ENCODE measurements around the gene ANO1. TPM values are rescaled to one million over a fixed set of nuclear protein-coding genes. Genes with fewer than 3 reads are reported as not detected.
A peak's percentile ranks its signal among the peaks of the same experiment; 100 is the strongest.

Gene ANO1
- total RNA-seq, 2 donors from 2014 or later, result 15.9 to 25.6 TPM

GRCh38 chr11:70145071-70145470, 67.0 kb downstream of the ANO1 start:
- intact Hi-C loops (cut with DNase I, micrococcal nuclease), result no loop called here
- ATAC-seq, result no peak

GRCh38 chr11:70145841-70146240, 67.7 kb downstream of the ANO1 start:
- ATAC-seq (no peak), DNase-seq (no peak)
- intact Hi-C loops (cut with DNase I, micrococcal nuclease), result no loop called here

More at GRCh38 chr11:70145071-70145470, 67.0 kb downstream of the ANO1 start:
- DNase-seq, result no peak

- DNase-seq (no peak), ATAC-seq (no peak)
- intact Hi-C loops (cut with DNase I, micrococcal nuclease), result no loop called here
Measured at GRCh38 chr11:70146299-70146698, 68.2 kb downstream of the ANO1 start.

GRCh38 chr11:70146895-70147520, 68.9 kb downstream of the ANO1 start:
- DNase-seq (no peak), ATAC-seq (no peak)
- intact Hi-C loops (cut with DNase I, micrococcal nuclease), result no loop called here

- ATAC-seq (no peak), DNase-seq (no peak)
- intact Hi-C loops (cut with DNase I, micrococcal nuclease), result no loop called here
Measured at GRCh38 chr11:70147668-70148067, 69.6 kb downstream of the ANO1 start.

- ATAC-seq, result no peak
- intact Hi-C loops (cut with DNase I, micrococcal nuclease), result no loop called here
Measured at GRCh38 chr11:70151671-70152070, 73.6 kb downstream of the ANO1 start.

GRCh38 chr11:70153133-70153727, 75.1 kb downstream of the ANO1 start:
- intact Hi-C loops (cut with DNase I, micrococcal nuclease), result no loop called here
- no peak for ATAC-seq
- DNase-seq, result no peak

More at GRCh38 chr11:70151671-70152070, 73.6 kb downstream of the ANO1 start:
- no peak for DNase-seq

GRCh38 chr11:70155386-70155785, 77.3 kb downstream of the ANO1 start:
- DNase-seq (no peak), ATAC-seq (no peak)
- intact Hi-C loops (cut with DNase I, micrococcal nuclease), result no loop called here

- ATAC-seq, result no peak
- no peak for DNase-seq
- intact Hi-C loops (cut with DNase I, micrococcal nuclease), result no loop called here
Measured at GRCh38 chr11:70156291-70157037, 78.3 kb downstream of the ANO1 start.

GRCh38 chr11:70158201-70158600, 80.1 kb downstream of the ANO1 start:
- intact Hi-C loops (cut with DNase I, micrococcal nuclease), result no loop called here
- peak in 1 of 2 donors; percentile 9 for DNase-seq
- ATAC-seq, result no peak

GRCh38 chr11:70158757-70159389, 80.8 kb downstream of the ANO1 start:
- intact Hi-C loops (cut with DNase I, micrococcal nuclease), result no loop called here
- DNase-seq, result no peak
- no peak for ATAC-seq

- peak; percentile 41 to 65 for DNase-seq
- intact Hi-C loops (cut with DNase I, micrococcal nuclease), result no loop called here
- ATAC-seq, result peak; percentile 80
Measured at GRCh38 chr11:70159627-70160570, 81.8 kb downstream of the ANO1 start.

GRCh38 chr11:70161043-70161625, 83.0 kb downstream of the ANO1 start:
- ATAC-seq (no peak), DNase-seq (no peak)
- intact Hi-C loops (cut with DNase I, micrococcal nuclease), result no loop called here

GRCh38 chr11:70164705-70165104, 86.6 kb downstream of the ANO1 start:
- DNase-seq (no peak), ATAC-seq (no peak)
- intact Hi-C loops (cut with DNase I, micrococcal nuclease), result no loop called here

- ATAC-seq, result no peak
Measured at GRCh38 chr11:70167120-70167519, 89.0 kb downstream of the ANO1 start.

GRCh38 chr11:70167723-70168404, 89.7 kb downstream of the ANO1 start:
- DNase-seq, result no peak
- intact Hi-C loops (cut with DNase I, micrococcal nuclease), result no loop called here
- no peak for ATAC-seq

More at GRCh38 chr11:70167120-70167519, 89.0 kb downstream of the ANO1 start:
- intact Hi-C loops (cut with DNase I, micrococcal nuclease), result no loop called here
- no peak for DNase-seq

GRCh38 chr11:70168405-70168754, 90.3 kb downstream of the ANO1 start:
- no peak for DNase-seq
- no peak for ATAC-seq
- intact Hi-C loops (cut with DNase I, micrococcal nuclease), result no loop called here

GRCh38 chr11:70169127-70169526, 91.0 kb downstream of the ANO1 start:
- ATAC-seq (no peak), DNase-seq (no peak)
- intact Hi-C loops (cut with DNase I, micrococcal nuclease), result no loop called here

Data from left colon (tissue), 2 donors.